Measurements from ENCODE around the gene NSD1.

NSD1 gene

DNA sequence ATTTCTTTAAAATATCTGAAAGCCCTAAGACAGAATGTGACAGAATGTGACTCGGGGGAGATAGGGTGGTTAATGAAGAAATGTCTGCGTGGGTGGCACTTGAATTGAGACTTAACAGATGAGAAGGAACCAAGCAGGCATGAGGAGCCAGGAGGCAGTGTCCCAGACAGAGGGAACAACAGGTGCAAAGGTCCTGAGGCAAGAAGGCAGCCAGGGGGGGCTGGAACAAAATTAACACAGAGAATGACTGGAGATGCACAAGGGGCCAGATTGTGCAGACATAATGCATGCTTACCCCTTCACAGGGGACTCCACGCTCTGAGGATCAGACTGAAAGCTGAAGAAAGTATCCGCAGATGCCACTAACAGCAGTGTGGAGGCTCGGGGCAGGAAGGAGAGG, 216.2 kb downstream of the NSD1 start:
- no peak for DNase-seq (ENCODE audit: low read depth in 2 of 2)

All from fibroblast of skin of left quadriceps (primary cell).